ENCODE data around the gene MED13.
A peak's percentile ranks its signal among the peaks of the same experiment; 100 is the strongest.
"Not testable (repeated sequence)": the region's sequence is repeated elsewhere in the genome, so short reads cannot be mapped to it uniquely, and the experiment has no call there.

Gene MED13

DNA sequence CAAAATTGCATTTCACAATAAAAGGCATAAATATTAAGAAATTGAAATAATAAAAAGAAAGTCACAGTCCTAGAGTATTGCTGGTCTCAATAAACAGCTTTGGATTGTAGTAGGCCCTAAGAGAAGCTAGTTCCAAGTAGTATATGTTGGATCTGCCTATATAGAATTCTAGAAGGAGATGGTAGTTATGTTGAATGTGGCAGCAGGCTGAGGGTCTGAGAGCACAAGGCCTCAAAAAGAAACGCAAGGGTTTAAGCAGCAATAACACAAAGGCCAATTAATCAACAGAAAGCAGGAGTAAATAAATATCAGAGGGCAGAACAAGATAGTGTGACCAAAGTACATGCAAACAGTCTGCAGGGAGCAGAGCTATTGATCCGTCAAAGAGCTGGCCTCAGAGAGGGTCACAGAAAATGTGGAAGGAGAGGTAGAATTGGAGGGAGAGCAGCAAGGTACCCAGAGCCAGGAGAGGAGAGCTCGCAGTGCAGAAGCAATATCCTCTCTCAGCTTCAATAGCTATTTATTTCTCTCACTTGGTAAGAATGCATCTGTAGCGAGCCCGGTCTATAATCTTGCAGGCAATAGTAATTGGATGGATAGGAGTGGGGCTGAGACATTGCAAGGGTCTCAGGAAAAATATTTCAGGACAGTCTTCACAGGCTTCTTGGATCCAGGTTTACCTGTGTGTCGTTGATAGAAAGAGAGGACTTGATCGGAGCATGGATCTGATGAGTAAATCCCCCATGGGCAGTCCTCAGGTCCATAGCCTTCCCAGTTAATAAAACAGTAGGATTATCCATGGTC, 25.1 kb upstream of the MED13 start:
- no peak for DNase-seq (ENCODE audit: low read depth)

GRCh38 chr17:62089334-62089733, 24.3 kb upstream of the MED13 start:
- DNase-seq (ENCODE audit: low read depth) = no peak

- DNase-seq (ENCODE audit: low read depth) = no peak
Observed at GRCh38 chr17:62086737-62087136, 21.7 kb upstream of the MED13 start.

GRCh38 chr17:62085511-62086408, 20.7 kb upstream of the MED13 start:
- no peak for DNase-seq (ENCODE audit: low read depth)

- DNase-seq (ENCODE audit: low read depth) = no peak
Observed at GRCh38 chr17:62084585-62084984, 19.5 kb upstream of the MED13 start.

DNA sequence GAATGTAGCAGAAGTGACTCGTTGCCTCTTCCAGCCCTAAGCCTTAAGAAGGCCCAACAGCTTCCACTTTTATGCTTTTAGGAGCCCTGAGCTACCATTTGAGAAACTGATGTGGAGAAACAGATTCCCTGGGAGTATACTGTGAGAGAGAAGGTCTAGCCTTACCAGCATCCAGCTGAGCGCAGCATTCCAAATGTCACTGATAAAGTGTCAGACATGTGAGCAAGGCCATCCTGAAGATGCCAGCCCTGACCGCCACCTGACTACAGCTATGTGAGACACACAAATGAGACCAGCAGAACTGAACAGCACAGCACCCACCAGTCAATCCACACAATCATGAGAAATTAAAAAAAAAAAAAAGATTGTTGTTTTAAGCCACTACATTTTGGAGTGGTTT, 18.6 kb upstream of the MED13 start:
- DNase-seq (ENCODE audit: low read depth) = no peak

- no peak for DNase-seq (ENCODE audit: low read depth)
Observed at GRCh38 chr17:62080647-62081046, 15.6 kb upstream of the MED13 start.

DNA sequence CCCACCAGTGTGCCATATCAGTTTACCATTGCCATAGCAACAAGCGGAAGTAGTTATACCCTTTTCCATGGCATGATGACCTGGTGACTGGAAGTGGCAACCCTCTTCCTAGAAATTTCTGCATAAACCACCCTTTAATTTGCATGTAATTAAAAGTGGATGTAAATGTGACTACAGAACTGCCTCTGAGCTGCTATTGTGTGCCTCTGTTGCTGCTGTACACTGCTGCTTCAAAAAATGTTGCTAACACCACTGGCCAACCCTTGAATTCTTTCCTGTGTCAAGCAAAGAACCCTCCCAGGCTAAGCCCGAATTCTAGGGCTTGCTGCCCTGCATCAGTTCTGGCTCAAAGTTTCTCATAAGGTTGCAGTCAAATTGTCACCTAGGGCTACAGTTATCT, 12.9 kb upstream of the MED13 start:
- DNase-seq (ENCODE audit: low read depth) = no peak

- no peak for DNase-seq (ENCODE audit: low read depth)
Observed at GRCh38 chr17:62076864-62077788, 12.0 kb upstream of the MED13 start.

GRCh38 chr17:62075308-62075815, 10.3 kb upstream of the MED13 start:
- no peak for DNase-seq (ENCODE audit: low read depth)

- no peak for DNase-seq (ENCODE audit: low read depth)
Observed at GRCh38 chr17:62073993-62074392, 8.9 kb upstream of the MED13 start.

DNA sequence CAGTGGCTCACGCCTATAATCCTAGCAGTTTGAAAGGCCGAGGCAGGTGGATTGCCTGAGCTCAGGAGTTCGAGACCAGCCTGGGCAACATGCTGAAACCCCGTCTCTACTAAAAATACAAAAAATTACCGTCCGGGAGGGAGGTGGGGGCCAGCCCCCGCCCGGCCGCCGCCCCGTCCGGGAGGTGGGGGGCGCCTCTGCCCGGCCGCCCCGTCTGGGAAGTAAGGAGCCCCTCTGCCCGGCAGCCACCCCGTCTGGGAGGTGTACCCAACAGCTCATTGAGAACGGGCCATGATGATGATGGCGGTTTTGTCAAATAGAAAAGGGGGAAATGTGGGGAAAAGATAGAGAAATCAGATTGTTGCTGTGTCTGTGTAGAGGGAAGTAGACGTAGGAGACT, 7.8 kb upstream of the MED13 start:
- not testable (repeated sequence) for DNase-seq (ENCODE audit: low read depth)

DNA sequence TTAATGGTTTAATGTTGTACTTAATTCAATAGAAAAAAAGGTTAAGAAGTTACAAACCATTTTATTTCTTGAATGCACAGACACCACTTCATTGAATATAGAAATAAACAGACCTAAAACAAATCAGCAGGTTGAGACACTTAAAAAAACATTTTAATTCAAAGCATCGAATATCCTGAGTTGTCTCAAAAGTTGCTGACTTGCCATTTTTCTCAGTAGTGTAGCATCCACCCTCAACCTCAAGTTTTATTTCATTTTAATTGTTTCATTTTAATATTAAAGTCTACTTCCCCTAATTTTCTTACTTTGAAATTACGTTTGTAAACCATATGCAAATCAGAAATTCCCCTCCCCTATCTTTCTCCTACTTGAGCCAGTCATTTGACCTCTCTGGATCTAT, 5.8 kb upstream of the MED13 start:
- DNase-seq (ENCODE audit: low read depth) = no peak

- no peak for DNase-seq (ENCODE audit: low read depth)
Observed at GRCh38 chr17:62067165-62068145, 2.4 kb upstream of the MED13 start.

DNA sequence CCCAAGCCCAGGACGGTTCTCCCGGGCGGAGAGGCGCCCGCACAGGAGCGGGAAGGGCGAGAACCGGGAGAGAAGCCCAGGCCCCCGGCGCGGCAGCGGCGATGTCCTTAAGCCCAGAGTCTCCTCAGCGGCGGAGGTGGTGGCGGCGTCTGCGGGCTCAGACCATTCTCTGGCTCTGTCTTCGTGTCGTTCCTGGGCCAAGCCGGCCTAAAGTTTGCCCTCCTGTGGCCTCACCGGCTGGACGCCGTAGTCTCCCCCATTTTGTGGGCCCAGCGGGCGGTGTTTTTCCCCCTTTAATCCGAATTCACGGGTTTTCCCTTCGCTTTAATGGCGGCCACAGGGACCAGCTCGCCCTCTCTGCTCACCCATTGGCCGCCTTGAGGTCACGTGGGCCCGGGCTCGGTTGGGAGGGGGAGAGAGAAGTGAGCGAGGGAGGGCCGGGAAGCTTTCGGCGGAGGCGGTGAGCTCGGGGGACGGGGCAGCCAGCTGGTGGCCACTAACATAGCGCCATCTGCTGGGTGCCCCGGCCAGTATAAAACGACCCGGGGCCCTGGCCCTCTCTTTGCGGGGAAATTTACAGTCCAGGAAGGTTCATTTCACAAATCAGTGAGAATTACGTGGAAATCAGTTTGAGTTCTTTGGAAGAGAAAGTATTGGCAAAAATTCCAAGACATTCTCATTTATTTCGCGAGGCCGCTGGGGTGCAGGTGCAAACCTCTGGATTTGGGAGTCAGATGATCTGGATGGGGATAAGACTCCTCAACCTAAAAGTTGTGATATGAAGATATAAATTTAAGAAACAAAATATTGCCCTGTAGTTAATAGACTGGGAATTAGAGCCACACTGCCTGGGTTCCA, 762 bp upstream of the MED13 start:
- DNase-seq (ENCODE audit: low read depth) = peak; percentile 98

DNA sequence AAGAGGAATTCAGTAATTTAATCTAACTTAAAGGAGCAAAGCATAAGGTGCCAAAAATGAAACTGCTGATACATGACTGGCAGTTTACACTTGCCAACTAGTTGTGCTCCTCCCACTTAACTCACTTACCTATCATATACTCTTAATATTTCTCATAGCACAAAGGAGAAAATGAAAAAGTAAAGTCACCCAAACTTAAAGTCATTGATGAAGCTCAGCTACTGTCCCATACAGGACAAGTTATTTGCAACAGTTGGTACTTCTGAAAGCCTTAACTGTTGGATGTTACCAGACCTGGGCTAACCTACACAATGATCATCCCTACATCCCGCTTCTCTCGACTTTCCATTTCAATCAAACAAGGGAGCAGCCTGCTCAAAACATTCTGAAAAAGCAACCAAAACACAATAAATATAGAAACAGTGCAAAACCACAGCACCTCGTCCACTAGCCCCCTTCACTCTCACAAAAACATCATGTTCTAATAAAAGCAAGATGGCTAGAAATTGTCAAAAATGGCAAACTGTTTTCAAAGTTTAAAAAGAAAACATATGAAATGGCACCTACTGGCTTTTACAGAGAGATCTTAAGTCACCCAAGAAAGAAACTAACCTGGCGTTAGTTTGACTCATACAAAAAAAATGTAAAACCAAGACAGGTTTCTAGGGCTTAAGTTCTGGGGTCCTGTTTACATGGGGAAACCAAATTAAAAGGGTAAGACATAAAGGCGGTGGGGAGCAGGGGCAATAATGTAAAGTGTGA, 868 bp downstream of the MED13 start:
- no peak for DNase-seq (ENCODE audit: low read depth)

DNA sequence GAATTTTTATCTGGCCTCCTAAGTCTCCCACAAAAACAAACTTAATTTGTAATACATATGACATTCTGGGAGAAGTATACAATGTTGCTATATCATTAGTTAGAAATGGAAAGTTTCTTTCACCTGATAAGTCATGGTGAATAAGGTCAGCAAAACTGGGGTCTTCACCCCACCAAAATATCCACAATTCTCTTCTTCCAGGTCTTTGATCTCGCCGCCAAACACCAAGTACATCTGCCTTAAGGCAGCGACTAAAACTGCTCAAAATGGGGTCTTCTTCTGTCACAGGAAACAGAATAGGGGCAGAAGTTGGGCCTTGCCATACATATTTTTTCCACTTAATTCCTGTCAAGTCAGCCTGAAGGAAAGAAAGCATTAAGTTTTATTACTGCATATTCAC, 2.1 kb downstream of the MED13 start:
- no peak for DNase-seq (ENCODE audit: low read depth)

DNA sequence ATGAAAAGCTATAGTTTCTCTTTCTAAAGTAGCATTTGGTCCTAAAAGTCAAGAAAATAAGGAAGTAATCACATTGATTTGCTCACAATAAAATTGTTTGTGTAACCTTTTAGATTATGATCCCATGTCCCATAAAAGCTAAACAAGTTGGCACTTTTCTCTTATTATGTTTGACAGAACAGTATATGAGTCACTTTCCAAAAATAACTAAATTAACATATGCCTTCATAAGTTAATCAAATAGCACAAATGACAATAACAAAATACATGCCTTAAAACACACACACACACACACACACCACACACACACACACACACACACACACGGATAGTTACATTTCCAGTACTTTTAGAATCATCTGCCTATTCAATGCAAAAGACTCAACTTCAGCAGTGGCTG, 2.8 kb downstream of the MED13 start:
- no peak for DNase-seq (ENCODE audit: low read depth)

GRCh38 chr17:62059414-62059813, 5.7 kb downstream of the MED13 start:
- DNase-seq (ENCODE audit: low read depth) = no peak

Measured in activated T-helper 1 cell treated with Interleukin-2 at 50 U/mL for 16 hours (primary cell).